Uterus (tissue), 4 donors: Measurements from ENCODE around the gene TPBG. TPM values are rescaled to one million over a fixed set of nuclear protein-coding genes. Genes with fewer than 3 reads are reported as not detected.

Source experiments
- DNase-seq, 2 donors: peaks; one replicate each; pipeline ENCODE4 v3.0.0-alpha.2; 2019 to 2020
- H3K27ac ChIP-seq, 2 donors: fragments of 200-600 bp; sonication (generic); 1 replicate in 1 of 2; 2 replicates in 1 of 2; pipeline ENCODE4 v1.5.1; 2016 to 2018
- H3K27me3 ChIP-seq, 2 donors: fragments of 200-600 bp; sonication (generic); one replicate each; pipeline ENCODE4 v1.5.1; 2018 to 2019; ENCODE audit warnings: control low read depth in 1 of 2
- H3K36me3 ChIP-seq, 2 donors: fragments of 200-600 bp; sonication (generic); one replicate each; pipeline ENCODE4 v1.5.1; 2019; ENCODE audit warnings: control low read depth in 1 of 2
- H3K4me1 ChIP-seq, 2 donors: fragments of 200-600 bp; sonication (generic); one replicate each; pipeline ENCODE4 v1.5.1; 2018 to 2019; ENCODE audit warnings: control low read depth in 1 of 2
- H3K4me3 ChIP-seq, 2 donors: fragments of 200-600 bp; sonication (generic); 1 replicate in 1 of 2; 2 replicates in 1 of 2; pipeline ENCODE4 v1.5.1; 2018 to 2019; ENCODE audit warnings: mild to moderate bottlenecking in 1 of 2
- H3K9me3 ChIP-seq, 2 donors: fragments of 200-600 bp; sonication (generic); one replicate each; pipeline ENCODE4 v1.5.1; 2019; ENCODE audit warnings: control low read depth in 1 of 2
- POLR2A ChIP-seq, 2 donors: fragments of 450-650 bp; IDR thresholded peaks; one replicate each; pipeline ENCODE4 v1.6.1; 2016; ENCODE audit warnings: antibody characterized with exemption in 2 of 2, mild to moderate bottlenecking in 1 of 2, moderate library complexity in 1 of 2
- intact Hi-C: fragments of 100-400 bp; cut with DNase I; formaldehyde crosslinking; loops from one replicate; pipeline ENCODE4 v1.15.1; 2023; ENCODE audit warnings: low total_unique reads
- total RNA-seq, 4 donors: library from RNA; depleted of rRNA in 3 of 4; stranded (reverse); fragments of >200 nt in 3 of 4; gene quantifications; one replicate each; pipeline versions ENCODE4 v1.1.0 to v1.2.4, GENCODE V29; 2014 to 2023
- TF ChIP-seq, protein P1 (sequence below), 4 experiments: fragments of 200-600 bp in 2 of 4; fragments of 450-650 bp in 2 of 4; sonication (generic) in 2 of 4; IDR thresholded peaks; one replicate each; pipeline ENCODE4 v1.5.1; 2016 to 2019; ENCODE audit warnings: antibody characterized with exemption in 4 of 4, mild to moderate bottlenecking in 2 of 4, moderate library complexity in 1 of 4
- donor health status: DM: yes; HTN: yes; CAD: no.

The TPBG gene
- total RNA-seq, 4 donors from 2014 or later, result 11.5 to 37.5 (median 29.6) TPM

DNA sequence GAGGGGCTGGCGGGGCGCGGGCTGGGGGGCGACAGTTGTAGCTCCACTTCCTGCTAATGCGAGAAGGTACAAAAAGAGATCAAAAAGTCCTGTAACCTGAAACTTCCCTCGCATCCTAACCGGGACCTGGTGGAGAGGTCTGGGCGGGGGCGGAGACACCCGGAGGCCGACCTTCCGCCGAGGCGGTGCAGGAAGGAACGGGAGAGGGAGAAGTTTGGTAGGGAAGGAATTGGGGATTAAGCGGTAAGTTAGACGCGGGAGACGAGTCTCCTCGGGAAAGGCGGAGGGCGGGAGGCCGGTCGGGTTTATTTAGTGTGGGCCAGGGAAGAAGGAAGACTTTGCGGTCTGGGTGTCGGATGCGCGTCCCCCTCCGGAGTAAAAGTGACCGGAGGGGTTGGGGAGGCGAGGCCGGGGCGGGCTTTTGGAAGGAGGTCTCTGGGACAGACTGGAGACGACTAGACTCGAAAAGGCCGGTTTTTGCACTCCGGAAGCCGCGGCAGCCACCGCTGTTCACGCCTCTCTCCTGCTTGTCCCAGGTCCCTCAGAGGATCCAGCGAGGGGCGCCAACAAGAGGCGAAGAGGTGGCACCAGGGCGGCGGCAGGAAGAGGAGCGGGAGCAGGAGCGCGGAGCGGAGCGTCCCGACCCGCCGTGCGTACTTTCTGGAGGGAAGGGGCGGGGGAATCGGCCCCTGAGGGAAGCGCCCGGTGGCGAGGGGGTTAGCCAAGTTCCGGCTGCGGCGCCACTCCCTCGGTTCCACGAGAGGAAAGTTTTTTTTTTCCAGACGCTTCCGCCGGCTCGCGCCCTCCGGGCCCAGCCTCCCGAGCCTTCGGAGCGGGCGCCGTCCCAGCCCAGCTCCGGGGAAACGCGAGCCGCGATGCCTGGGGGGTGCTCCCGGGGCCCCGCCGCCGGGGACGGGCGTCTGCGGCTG, 734 bp downstream of the TPBG start:
- TF ChIP-seq, protein P1, sequence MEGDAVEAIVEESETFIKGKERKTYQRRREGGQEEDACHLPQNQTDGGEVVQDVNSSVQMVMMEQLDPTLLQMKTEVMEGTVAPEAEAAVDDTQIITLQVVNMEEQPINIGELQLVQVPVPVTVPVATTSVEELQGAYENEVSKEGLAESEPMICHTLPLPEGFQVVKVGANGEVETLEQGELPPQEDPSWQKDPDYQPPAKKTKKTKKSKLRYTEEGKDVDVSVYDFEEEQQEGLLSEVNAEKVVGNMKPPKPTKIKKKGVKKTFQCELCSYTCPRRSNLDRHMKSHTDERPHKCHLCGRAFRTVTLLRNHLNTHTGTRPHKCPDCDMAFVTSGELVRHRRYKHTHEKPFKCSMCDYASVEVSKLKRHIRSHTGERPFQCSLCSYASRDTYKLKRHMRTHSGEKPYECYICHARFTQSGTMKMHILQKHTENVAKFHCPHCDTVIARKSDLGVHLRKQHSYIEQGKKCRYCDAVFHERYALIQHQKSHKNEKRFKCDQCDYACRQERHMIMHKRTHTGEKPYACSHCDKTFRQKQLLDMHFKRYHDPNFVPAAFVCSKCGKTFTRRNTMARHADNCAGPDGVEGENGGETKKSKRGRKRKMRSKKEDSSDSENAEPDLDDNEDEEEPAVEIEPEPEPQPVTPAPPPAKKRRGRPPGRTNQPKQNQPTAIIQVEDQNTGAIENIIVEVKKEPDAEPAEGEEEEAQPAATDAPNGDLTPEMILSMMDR (IDR thresholded peaks at IDR 0.05), result no peak
- no peak for TF ChIP-seq POLR2A (IDR thresholded peaks at IDR 0.05)
- Histone ChIP-seq H3K9me3 (no peaks in the 10 kb centered on the region), H3K36me3 (no peaks in the 10 kb centered on the region), H3K27me3 (no peaks in the 10 kb centered on the region), H3K4me1 (peaks cover 0 to 5% of the 10 kb centered on the region in 2 donors), H3K4me3 (peak overlapping the region; percentile 64 to 66), H3K27ac (peak overlapping the region; percentile 79 to 83)
- peak; percentile 46 to 64 for DNase-seq
- intact Hi-C loops, result no loop called here

DNA sequence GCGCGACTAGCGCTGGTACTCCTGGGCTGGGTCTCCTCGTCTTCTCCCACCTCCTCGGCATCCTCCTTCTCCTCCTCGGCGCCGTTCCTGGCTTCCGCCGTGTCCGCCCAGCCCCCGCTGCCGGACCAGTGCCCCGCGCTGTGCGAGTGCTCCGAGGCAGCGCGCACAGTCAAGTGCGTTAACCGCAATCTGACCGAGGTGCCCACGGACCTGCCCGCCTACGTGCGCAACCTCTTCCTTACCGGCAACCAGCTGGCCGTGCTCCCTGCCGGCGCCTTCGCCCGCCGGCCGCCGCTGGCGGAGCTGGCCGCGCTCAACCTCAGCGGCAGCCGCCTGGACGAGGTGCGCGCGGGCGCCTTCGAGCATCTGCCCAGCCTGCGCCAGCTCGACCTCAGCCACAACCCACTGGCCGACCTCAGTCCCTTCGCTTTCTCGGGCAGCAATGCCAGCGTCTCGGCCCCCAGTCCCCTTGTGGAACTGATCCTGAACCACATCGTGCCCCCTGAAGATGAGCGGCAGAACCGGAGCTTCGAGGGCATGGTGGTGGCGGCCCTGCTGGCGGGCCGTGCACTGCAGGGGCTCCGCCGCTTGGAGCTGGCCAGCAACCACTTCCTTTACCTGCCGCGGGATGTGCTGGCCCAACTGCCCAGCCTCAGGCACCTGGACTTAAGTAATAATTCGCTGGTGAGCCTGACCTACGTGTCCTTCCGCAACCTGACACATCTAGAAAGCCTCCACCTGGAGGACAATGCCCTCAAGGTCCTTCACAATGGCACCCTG, 1.6 kb downstream of the TPBG start:
- DNase-seq, result peak; percentile 15 to 29
- Histone ChIP-seq H3K4me1 (peaks cover 0 to 5% of the 10 kb centered on the region in 2 donors), H3K4me3 (peak overlapping the region; percentile 64 to 66), H3K36me3 (no peaks in the 10 kb centered on the region), H3K27ac (peak overlapping the region; percentile 79 to 83), H3K9me3 (no peaks in the 10 kb centered on the region), H3K27me3 (no peaks in the 10 kb centered on the region)
- TF ChIP-seq, protein P1 (IDR thresholded peaks at IDR 0.05), result no peak
- TF ChIP-seq POLR2A (IDR thresholded peaks at IDR 0.05), result no peak
- intact Hi-C loops, result no loop called here

DNA sequence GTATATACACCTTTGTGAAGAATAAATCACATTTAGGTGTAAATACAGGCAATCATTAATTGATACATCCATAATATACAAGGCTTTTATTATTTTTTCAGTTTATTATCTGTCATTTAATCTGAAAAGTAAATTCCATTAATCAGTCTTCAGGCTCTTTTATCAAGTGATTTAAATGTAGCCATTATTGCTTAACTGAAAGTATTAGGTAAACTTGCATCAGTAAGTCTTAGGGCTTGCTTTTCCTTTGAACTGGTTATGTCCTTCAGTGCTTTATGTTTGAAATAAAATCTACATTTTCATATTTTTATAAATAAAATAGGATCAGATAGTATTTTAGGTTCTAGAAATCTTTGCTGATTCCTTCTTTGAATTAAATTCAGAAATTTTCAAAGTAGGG, 4.1 kb downstream of the TPBG start:
- no peak for DNase-seq
- H3K4me3 ChIP-seq, result no peak overlapping the region
- H3K36me3 ChIP-seq, result no peaks in the 10 kb centered on the region
- TF ChIP-seq, protein P1 (IDR thresholded peaks at IDR 0.05), result no peak
- TF ChIP-seq POLR2A (IDR thresholded peaks at IDR 0.05), result no peak
- peaks cover 0 to 5% of the 10 kb centered on the region in 2 donors for H3K4me1 ChIP-seq
- H3K27ac ChIP-seq, result no peak overlapping the region
- H3K27me3 ChIP-seq, result no peaks in the 10 kb centered on the region
- intact Hi-C loops, result no loop called here
- H3K9me3 ChIP-seq, result no peaks in the 10 kb centered on the region

DNA sequence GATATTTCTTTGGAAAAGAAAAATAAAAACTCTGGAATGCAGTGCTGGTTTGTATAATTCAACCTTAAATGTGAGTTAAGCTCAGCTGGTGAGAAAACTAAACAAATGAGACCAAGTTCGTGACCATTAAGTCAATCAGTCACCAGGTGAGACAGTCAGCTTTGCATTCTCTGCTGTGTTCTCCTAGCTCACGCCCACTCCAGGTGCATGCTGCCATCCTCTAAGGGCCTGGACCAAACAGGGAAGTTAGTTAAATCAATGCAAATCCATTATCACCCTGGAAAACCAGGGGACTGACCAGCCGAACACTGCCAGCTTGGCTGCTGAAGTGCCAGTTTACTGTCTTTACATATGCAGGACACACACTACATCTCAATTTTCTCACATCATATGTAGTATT, 7.2 kb downstream of the TPBG start:
- Histone ChIP-seq H3K27me3 (no peaks in the 10 kb centered on the region), H3K36me3 (no peaks in the 10 kb centered on the region), H3K9me3 (no peaks in the 10 kb centered on the region), H3K4me3 (no peak overlapping the region), H3K27ac (no peak overlapping the region), H3K4me1 (no peaks in the 10 kb centered on the region)
- intact Hi-C loops, result no loop called here
- TF ChIP-seq POLR2A (IDR thresholded peaks at IDR 0.05), result no peak
- TF ChIP-seq, protein P1 (IDR thresholded peaks at IDR 0.05), result no peak
- no peak for DNase-seq
